ENCODE results near the gene ZDHHC21. TPM values are rescaled to one million over a fixed set of nuclear protein-coding genes. Genes with fewer than 3 reads are reported as not detected.

The ZDHHC21 gene
- polyA plus RNA-seq, 1 experiment: 3.2 TPM

GRCh38 chr9:14565352-14566016, 127.7 kb downstream of the ZDHHC21 start:
- POLR2A ChIA-PET: no interaction called here
- no peaks in the 10 kb centered on the region for H3K36me3 ChIP-seq (ENCODE audit: control insufficient read depth, insufficient read depth, low read length)
- H3K27me3 ChIP-seq (ENCODE audit: control insufficient read depth, insufficient read depth, low read length): no peaks in the 10 kb centered on the region
- no peak for DNase-seq (ENCODE audit: low read depth)
- no peak for TF ChIP-seq CTCF (IDR thresholded peaks at IDR 0.05; ENCODE audit: insufficient read depth, low read depth, low read length)
- no peak overlapping the region for H3K4me3 ChIP-seq (ENCODE audit: low read depth, low read length)
- CTCF ChIA-PET: interaction anchor here (1.7 kb wide), 1 partner anchor 87 kb away, joined by 4 read pairs; no protein-coding TSS in a partner anchor

- POLR2A ChIA-PET: no interaction called here
- DNase-seq (ENCODE audit: low read depth): no peak
- no peak overlapping the region for H3K4me3 ChIP-seq (ENCODE audit: low read depth, low read length)
- H3K27me3 ChIP-seq (ENCODE audit: control insufficient read depth, insufficient read depth, low read length): no peaks in the 10 kb centered on the region
- no peaks in the 10 kb centered on the region for H3K36me3 ChIP-seq (ENCODE audit: control insufficient read depth, insufficient read depth, low read length)
- no peak for TF ChIP-seq CTCF (IDR thresholded peaks at IDR 0.05; ENCODE audit: insufficient read depth, low read depth, low read length)
- CTCF ChIA-PET: interaction anchor here (1.0 to 1.7 kb wide), 2 partner anchors 22 to 89 kb away, joined by 3 to 4 read pairs; no protein-coding TSS in a partner anchor
Measured at GRCh38 chr9:14563902-14564624, 129.2 kb downstream of the ZDHHC21 start.

GRCh38 chr9:14561929-14562405, 131.3 kb downstream of the ZDHHC21 start:
- Histone ChIP-seq H3K27me3 (ENCODE audit: control insufficient read depth, insufficient read depth, low read length) (no peaks in the 10 kb centered on the region), H3K4me3 (ENCODE audit: low read depth, low read length) (no peak overlapping the region), H3K36me3 (ENCODE audit: control insufficient read depth, insufficient read depth, low read length) (no peaks in the 10 kb centered on the region)
- CTCF ChIA-PET: interaction anchor here (1.9 kb wide), 1 partner anchor 23 kb away, joined by 6 read pairs; no protein-coding TSS in a partner anchor
- TF ChIP-seq CTCF (IDR thresholded peaks at IDR 0.05; ENCODE audit: insufficient read depth, low read depth, low read length): no peak
- DNase-seq (ENCODE audit: low read depth): no peak
- POLR2A ChIA-PET: no interaction called here

Other genes with a start within 250 kb of the ZDHHC21 start
- not detected in 2 replicates for gene CER1, start 29.3 kb upstream of the ZDHHC21 start, polyA plus RNA-seq (2011; rRNA removed)
- 0.01 and 0.04 TPM in 2 replicates for gene FREM1, start 217.0 kb upstream of the ZDHHC21 start, polyA plus RNA-seq (2011; rRNA removed)